Immature natural killer cell (primary cell): ENCODE results near the gene NOTCH4. TPM values are rescaled to one million over a fixed set of nuclear protein-coding genes. Genes with fewer than 3 reads are reported as not detected.

Experiments used
- DNase-seq, 3 donors: peaks; one replicate each; pipeline ENCODE4 v3.0.0; 2022; ENCODE audit warnings: mixed read lengths in 1 of 3
- H3K27ac Mint-ChIP-seq, 6 donors: one replicate each; pipeline ENCODE4 v1.8.0; 2020; ENCODE audit warnings: mixed read lengths in 6 of 6, mild to moderate bottlenecking in 5 of 6, inconsistent platforms in 4 of 6, moderate library complexity in 3 of 6
- H3K27me3 Mint-ChIP-seq, 3 donors: one replicate each; pipeline ENCODE4 v1.8.0; 2020 to 2021; ENCODE audit warnings: low read depth in 3 of 3, mild to moderate bottlenecking in 3 of 3, mixed read lengths in 3 of 3, moderate library complexity in 3 of 3, inconsistent platforms in 1 of 3
- H3K36me3 Mint-ChIP-seq, 3 donors: one replicate each; pipeline ENCODE4 v1.8.0; 2020; ENCODE audit warnings: mixed read lengths in 3 of 3, inconsistent platforms in 2 of 3, mild to moderate bottlenecking in 2 of 3
- H3K4me1 Mint-ChIP-seq, 2 donors: one replicate each; pipeline ENCODE4 v1.8.0; 2020; ENCODE audit warnings: inconsistent platforms in 2 of 2, mild to moderate bottlenecking in 2 of 2, mixed read lengths in 2 of 2, moderate library complexity in 1 of 2
- H3K4me3 Mint-ChIP-seq, 5 donors: one replicate each; pipeline ENCODE4 v1.8.0; 2020; ENCODE audit warnings: mild to moderate bottlenecking in 5 of 5, mixed read lengths in 5 of 5, inconsistent platforms in 3 of 5, moderate library complexity in 3 of 5
- H3K9me3 Mint-ChIP-seq, 6 donors: one replicate each; pipeline ENCODE4 v1.8.0; 2020; ENCODE audit warnings: mild to moderate bottlenecking in 6 of 6, mixed read lengths in 6 of 6, inconsistent platforms in 4 of 6, moderate library complexity in 3 of 6
- polyA plus RNA-seq, 3 donors: library from polyadenylated mRNA; unstranded; fragments of 300-500 nt; fragmentation: Illumina TruSeq; gene quantifications; one replicate each; pipeline ENCODE4 v1.2.3, GENCODE V29; 2021

The NOTCH4 gene
- polyA plus RNA-seq, 3 donors from 2014 or later = 0.15 to 1.4 (median 1.2) TPM

- H3K27me3 Mint-ChIP-seq = peaks cover 3 to 4% (median 3%) of the 10 kb centered on the region in 3 donors
These were observed 55.5 kb downstream of the NOTCH4 start for GRCh38 chr6:32168350-32168749.

GRCh38 chr6:32167761-32168262 lies 56.1 kb downstream of the NOTCH4 start:
- peaks cover 3 to 4% (median 3%) of the 10 kb centered on the region in 3 donors for H3K27me3 Mint-ChIP-seq
- peaks cover 11 to 31% (median 18%) of the 10 kb centered on the region in 3 donors for H3K36me3 Mint-ChIP-seq
- peak overlapping the region in 2 of 6 donors; percentile 12 to 84 for H3K27ac Mint-ChIP-seq

More at GRCh38 chr6:32168350-32168749, 55.5 kb downstream of the NOTCH4 start:
- Mint-ChIP-seq H3K9me3 (no peaks in the 10 kb centered on the region), H3K36me3 (peaks cover 11 to 31% (median 18%) of the 10 kb centered on the region in 3 donors), H3K4me3 (no peak overlapping the region), H3K4me1 (peaks cover 0 to 5% of the 10 kb centered on the region in 2 donors), H3K27ac (no peak overlapping the region)
- no peak for DNase-seq

GRCh38 chr6:32167154-32167760 lies 56.6 kb downstream of the NOTCH4 start:
- H3K4me3 Mint-ChIP-seq = no peak overlapping the region
- H3K27ac Mint-ChIP-seq = peak overlapping the region in 2 of 6 donors; percentile 12 to 84
- H3K9me3 Mint-ChIP-seq = no peaks in the 10 kb centered on the region
- H3K36me3 Mint-ChIP-seq = peaks cover 11 to 34% (median 18%) of the 10 kb centered on the region in 3 donors
- no peak for DNase-seq
- H3K27me3 Mint-ChIP-seq = peaks cover 3 to 4% (median 3%) of the 10 kb centered on the region in 3 donors
- no peaks in the 10 kb centered on the region for H3K4me1 Mint-ChIP-seq

More at GRCh38 chr6:32167761-32168262, 56.1 kb downstream of the NOTCH4 start:
- no peak overlapping the region for H3K4me3 Mint-ChIP-seq
- peaks cover 0 to 4% of the 10 kb centered on the region in 2 donors for H3K4me1 Mint-ChIP-seq
- DNase-seq = no peak
- no peaks in the 10 kb centered on the region for H3K9me3 Mint-ChIP-seq

GRCh38 chr6:32166411-32167061 lies 57.3 kb downstream of the NOTCH4 start:
- DNase-seq = no peak
- Mint-ChIP-seq H3K4me1 (no peaks in the 10 kb centered on the region), H3K4me3 (no peak overlapping the region), H3K9me3 (no peaks in the 10 kb centered on the region), H3K27ac (no peak overlapping the region), H3K36me3 (peaks cover 11 to 34% (median 18%) of the 10 kb centered on the region in 3 donors), H3K27me3 (peaks cover 3 to 4% (median 3%) of the 10 kb centered on the region in 3 donors)

DNA sequence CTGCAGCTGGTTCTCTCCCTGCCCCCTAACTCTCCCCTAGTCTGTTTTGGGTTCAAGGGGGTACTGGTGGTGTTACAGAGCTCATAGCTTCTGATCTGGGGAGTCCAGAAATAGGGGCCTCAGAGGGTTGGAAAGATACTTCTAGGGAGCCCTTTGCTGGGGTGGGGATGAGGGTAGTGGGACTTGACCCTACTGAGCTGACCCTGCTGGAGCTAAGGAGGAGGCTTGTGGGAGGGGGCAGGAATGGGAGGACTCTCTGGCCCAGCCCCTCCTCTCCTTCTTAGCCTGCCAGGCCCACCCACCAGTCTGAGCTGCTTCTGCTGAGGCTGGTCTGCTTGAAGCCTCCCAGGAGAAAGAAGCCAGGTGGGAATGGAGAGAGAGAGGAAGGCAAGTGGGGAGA lies 59.6 kb downstream of the NOTCH4 start, which contains the start of gene EGFL8:
Gene EGFL8 (plus strand): TSS at position 301 of the 400 bp plus-strand sequence. CDS start 1,571 bp downstream, outside the sequence.
- Mint-ChIP-seq H3K9me3 (no peaks in the 10 kb centered on the region), H3K27me3 (peaks cover 0 to 3% (median 1%) of the 10 kb centered on the region in 3 donors), H3K36me3 (peaks cover 7 to 21% (median 7%) of the 10 kb centered on the region in 3 donors), H3K4me3 (no peak within 1 kb of the TSS), H3K27ac (no peak within 1 kb of the TSS), H3K4me1 (no peaks in the 10 kb centered on the region)
- no peak for DNase-seq

DNA sequence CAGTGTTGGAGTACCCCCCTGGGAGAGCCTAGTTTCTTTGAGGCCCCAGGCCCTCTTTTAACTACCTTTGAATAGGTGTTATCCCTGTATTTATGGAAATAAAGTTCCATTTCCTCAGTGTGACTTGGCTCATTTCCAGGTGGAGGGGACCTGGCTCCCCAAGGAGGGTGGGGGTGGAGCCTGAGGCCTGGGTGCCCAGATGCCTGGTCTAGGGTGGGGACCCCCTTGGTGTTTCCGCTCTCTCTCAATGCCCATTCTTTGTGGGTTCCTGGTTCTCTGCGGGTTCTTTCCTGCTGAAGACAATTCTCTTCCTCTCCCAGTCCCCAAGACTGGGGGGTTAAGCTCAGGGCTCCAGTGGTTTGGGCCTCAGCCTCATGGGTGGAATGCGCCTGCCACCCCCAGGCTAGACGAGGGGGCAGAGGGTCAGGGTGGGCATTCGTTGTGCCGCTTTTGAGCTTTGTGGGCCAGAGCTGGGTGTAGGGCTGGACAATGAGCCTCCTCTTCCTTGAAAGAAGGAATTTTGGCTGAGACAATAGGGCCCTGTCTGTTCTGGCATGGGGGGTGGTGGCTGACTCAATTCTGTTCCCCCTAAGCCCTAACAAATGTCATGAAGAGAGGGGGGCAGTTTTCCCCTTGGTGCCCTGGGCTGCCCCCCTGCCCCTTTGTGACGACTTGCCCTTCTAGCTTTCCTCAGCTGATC lies 60.2 kb downstream of the NOTCH4 start:
- H3K4me3 Mint-ChIP-seq = no peak overlapping the region
- H3K27me3 Mint-ChIP-seq = peaks cover 0 to 2% (median 0%) of the 10 kb centered on the region in 3 donors
- no peak for DNase-seq
- no peaks in the 10 kb centered on the region for H3K4me1 Mint-ChIP-seq
- no peak overlapping the region for H3K27ac Mint-ChIP-seq
- peaks cover 7 to 19% (median 7%) of the 10 kb centered on the region in 3 donors for H3K36me3 Mint-ChIP-seq
- H3K9me3 Mint-ChIP-seq = no peaks in the 10 kb centered on the region

DNA sequence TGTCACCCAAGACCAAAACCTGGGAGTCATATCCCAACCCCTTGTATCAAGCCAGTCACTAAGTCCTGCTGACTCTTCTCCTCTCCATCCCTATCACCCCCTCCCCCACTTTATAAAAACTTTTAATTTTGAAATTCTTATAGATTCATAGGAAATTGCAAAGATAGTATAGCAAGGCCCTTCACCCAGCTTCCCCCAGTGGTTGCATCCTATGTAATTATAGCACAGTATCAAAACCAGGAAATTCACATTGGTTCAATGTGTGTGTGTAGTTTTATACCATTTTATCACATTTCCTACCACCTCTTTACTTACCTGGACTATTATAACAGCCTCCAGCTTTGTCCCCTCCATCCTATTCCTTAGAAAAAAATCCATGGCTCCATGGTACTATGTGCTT lies 65.8 kb downstream of the NOTCH4 start:
- H3K9me3 Mint-ChIP-seq = no peaks in the 10 kb centered on the region
- H3K27ac Mint-ChIP-seq = peak overlapping the region in 1 of 6 donors; percentile 44
- no peak for DNase-seq
- H3K36me3 Mint-ChIP-seq = peaks cover 7 to 18% (median 8%) of the 10 kb centered on the region in 3 donors
- peaks cover 5 to 9% (median 8%) of the 10 kb centered on the region in 3 donors for H3K27me3 Mint-ChIP-seq
- H3K4me3 Mint-ChIP-seq = no peak overlapping the region
- H3K4me1 Mint-ChIP-seq = peaks cover 26 to 28% of the 10 kb centered on the region in 2 donors

DNA sequence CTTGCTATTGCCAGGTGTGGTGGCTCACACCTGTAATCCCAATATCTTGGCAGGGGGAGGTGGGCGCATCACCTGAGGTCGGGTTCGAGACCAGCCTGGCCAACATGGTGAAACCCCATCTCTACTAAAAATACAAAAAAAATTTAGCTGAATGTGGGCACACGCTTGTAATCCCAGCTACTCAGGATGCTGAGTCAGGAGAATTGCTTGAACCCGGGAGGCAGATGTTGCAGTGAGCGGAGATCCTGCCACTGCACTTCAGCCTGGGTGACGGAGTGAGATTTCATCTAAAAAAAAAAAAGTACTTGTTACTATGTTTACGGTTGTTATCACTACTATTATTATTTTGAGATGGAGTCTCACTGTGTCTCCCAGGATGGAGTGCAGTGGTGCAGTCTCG lies 67.0 kb downstream of the NOTCH4 start:
- DNase-seq = no peak
- Mint-ChIP-seq H3K36me3 (peaks cover 7 to 15% (median 8%) of the 10 kb centered on the region in 3 donors), H3K4me3 (no peak overlapping the region), H3K9me3 (no peaks in the 10 kb centered on the region), H3K27ac (no peak overlapping the region), H3K4me1 (peaks cover 30 to 39% of the 10 kb centered on the region in 2 donors), H3K27me3 (peaks cover 6 to 13% (median 10%) of the 10 kb centered on the region in 3 donors)

GRCh38 chr6:32154514-32155161 lies 69.2 kb downstream of the NOTCH4 start:
- H3K9me3 Mint-ChIP-seq = no peaks in the 10 kb centered on the region
- peak overlapping the region; percentile 95 to 100 (median 99) for H3K4me3 Mint-ChIP-seq
- peaks cover 30 to 45% of the 10 kb centered on the region in 2 donors for H3K4me1 Mint-ChIP-seq
- peaks cover 9 to 16% (median 10%) of the 10 kb centered on the region in 3 donors for H3K27me3 Mint-ChIP-seq
- H3K36me3 Mint-ChIP-seq = peaks cover 7 to 15% (median 8%) of the 10 kb centered on the region in 3 donors
- peak overlapping the region; percentile 89 to 99 (median 94) for H3K27ac Mint-ChIP-seq
- peak; percentile 72 to 73 (median 72) for DNase-seq

DNA sequence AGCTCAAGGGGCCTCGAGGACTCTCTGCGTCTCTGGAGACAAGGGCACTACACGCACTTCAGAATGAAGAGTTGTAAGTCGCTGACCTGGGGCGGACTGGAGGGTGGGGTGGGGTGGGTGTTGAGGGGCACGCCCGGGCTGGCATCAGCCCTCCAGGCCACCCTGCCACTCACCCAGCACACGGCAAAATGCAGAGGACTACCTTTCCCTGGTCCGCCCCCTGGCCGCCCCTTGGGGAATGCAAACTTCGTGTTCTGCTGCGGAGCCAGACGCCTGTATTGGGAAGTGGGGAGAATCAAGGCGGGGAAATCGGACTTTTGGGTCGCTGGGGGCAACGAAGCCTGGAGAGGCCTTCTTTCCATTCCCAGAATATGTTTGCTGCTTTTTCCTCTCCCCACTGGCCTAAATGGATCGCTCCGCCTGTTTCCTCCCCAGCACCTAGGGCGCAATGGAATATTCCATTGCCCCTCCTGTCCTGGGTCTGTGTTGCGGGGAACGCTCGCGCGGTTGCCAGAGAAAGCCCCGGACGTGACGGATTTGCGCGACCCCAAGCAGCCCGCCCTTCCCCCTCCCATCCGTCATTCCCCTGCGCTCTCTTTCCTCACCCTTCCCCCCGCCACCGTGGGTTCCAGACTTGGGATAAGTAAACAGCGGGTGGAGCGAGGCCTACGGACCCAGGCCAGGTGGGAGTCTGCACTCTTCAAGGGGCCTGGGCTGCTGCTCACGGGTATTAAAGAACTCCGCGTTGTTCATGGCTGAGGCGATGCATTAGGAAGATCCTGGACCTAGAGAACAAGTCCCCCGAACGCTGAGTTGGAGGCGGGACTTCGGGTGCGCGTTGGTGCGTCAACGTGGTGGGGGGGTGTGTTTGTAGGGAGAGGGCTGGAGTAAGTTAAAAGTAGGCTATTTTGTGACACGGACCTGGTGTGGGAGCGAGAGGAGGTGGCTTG lies 70.0 kb downstream of the NOTCH4 start, which contains the start of gene PPT2:
Gene PPT2 (plus strand): TSS at position 578 of the 950 bp plus-strand sequence. CDS start 454 bp downstream, outside the sequence.
- H3K9me3 Mint-ChIP-seq = no peaks in the 10 kb centered on the region
- peaks cover 7 to 15% (median 8%) of the 10 kb centered on the region in 3 donors for H3K36me3 Mint-ChIP-seq
- peak within 1 kb of the TSS; percentile 89 to 99 (median 94) for H3K27ac Mint-ChIP-seq

DNA sequence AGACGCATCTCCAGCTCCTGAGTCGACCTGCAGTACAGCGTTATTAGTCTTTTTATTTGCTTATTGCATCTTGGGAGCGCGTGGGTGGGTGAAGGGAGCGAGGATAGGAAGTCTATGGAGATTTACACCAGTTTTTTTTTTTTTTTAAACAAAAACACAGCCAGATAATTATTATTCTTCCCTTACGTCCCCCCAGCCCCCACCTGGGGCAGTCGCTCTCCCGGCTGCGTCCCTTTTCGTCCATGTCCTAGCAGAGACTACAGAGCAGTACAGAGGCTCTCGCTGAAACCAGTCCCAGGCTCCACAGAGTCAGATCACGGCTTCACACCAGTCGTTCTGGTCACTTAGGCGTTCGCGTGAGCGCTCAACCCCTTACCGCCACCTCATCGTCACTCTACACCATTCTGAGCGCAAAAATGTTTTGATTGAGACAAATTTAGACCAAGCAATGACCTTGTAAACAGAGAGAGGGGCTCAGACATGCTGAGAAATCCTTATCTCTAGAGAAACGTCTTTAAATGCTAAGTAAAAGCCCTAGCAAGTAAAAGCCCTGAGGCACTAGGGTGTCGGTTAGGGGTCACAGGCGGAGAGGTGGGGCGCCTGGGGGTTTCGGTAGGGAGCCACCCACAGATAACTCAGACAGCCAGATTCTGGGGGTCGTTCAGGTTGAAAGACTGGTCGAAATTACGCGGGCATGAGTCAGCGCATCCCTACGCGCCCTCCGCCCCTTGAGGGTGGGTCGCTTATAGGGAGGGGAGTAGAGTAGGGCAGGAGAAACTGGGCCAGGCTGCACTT lies 70.9 kb downstream of the NOTCH4 start:
- Mint-ChIP-seq H3K4me3 (peak overlapping the region; percentile 66 to 99 (median 71)), H3K27ac (peak overlapping the region in 5 of 6 donors; percentile 90 to 95 (median 94)), H3K36me3 (peaks cover 4 to 7% (median 7%) of the 10 kb centered on the region in 3 donors), H3K9me3 (peaks cover 0 to 2% (median under 1%) of the 10 kb centered on the region in 6 donors), H3K27me3 (peaks cover 9 to 16% (median 15%) of the 10 kb centered on the region in 3 donors), H3K4me1 (peaks cover 43 to 58% of the 10 kb centered on the region in 2 donors)
- DNase-seq = no peak

More for the DNA sequence above, 70.0 kb downstream of the NOTCH4 start, which contains the start of gene PPT2:
- H3K4me3 Mint-ChIP-seq = peak within 1 kb of the TSS; percentile 95 to 100 (median 99)
- H3K4me1 Mint-ChIP-seq = peaks cover 34 to 49% of the 10 kb centered on the region in 2 donors
- DNase-seq = peak; percentile 83 to 85 (median 84)
- H3K27me3 Mint-ChIP-seq = peaks cover 9 to 16% (median 11%) of the 10 kb centered on the region in 3 donors
